ENCODE results near the gene OSBPL8. TPM values are rescaled to one million over a fixed set of nuclear protein-coding genes. Genes with fewer than 3 reads are reported as not detected.

Gene OSBPL8
- total and polyA plus RNA-seq, 9 of the 15 experiments (the other 6 are each of a cell fraction or from before 2014, with no cell fraction given): 17.4 to 82.7 (median 42.8) TPM

DNA sequence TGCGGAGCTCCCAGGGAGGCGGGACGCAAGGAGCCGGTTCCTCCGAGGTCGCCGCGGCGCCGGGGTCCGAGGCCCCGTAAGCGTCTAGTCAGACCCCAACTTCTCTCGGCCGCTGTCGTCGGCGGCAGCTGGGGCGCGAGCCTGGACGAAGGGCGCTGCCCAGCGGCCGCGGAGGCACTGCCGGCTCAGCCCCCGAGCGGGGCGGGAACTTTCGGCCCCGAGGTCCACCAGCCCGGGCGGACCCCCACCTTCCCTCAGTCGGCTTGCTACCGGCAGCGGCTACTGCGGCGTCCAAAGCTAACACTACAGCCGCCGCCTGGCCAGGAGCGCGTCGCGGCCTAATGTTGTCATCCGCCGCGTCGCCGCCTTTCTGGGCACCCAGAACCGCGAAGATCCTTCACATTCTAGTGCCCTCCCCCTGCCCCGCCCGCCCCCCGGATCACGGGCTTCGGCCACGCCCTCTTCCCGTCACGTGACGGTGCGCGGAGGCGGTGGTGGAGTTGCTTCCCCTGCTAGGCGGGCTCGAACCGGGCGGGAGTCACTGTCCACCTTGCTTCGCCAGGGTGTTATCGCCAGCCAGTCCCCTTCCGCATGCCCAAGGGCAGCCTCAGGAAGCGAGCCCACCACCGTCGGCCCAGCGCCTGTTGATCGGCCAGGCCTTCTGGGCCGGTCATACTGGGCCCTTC lies at the start of gene OSBPL8 (continued):
- no peak for TF ChIP-seq NFIX (CRISPR knock-in tag; IDR thresholded peaks at IDR 0.05; ENCODE audit: low read depth)
- TF ChIP-seq, protein P1, sequence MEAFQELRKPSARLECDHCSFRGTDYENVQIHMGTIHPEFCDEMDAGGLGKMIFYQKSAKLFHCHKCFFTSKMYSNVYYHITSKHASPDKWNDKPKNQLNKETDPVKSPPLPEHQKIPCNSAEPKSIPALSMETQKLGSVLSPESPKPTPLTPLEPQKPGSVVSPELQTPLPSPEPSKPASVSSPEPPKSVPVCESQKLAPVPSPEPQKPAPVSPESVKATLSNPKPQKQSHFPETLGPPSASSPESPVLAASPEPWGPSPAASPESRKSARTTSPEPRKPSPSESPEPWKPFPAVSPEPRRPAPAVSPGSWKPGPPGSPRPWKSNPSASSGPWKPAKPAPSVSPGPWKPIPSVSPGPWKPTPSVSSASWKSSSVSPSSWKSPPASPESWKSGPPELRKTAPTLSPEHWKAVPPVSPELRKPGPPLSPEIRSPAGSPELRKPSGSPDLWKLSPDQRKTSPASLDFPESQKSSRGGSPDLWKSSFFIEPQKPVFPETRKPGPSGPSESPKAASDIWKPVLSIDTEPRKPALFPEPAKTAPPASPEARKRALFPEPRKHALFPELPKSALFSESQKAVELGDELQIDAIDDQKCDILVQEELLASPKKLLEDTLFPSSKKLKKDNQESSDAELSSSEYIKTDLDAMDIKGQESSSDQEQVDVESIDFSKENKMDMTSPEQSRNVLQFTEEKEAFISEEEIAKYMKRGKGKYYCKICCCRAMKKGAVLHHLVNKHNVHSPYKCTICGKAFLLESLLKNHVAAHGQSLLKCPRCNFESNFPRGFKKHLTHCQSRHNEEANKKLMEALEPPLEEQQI (IDR thresholded peaks at IDR 0.05): no peak
- TF ChIP-seq, protein P2, sequence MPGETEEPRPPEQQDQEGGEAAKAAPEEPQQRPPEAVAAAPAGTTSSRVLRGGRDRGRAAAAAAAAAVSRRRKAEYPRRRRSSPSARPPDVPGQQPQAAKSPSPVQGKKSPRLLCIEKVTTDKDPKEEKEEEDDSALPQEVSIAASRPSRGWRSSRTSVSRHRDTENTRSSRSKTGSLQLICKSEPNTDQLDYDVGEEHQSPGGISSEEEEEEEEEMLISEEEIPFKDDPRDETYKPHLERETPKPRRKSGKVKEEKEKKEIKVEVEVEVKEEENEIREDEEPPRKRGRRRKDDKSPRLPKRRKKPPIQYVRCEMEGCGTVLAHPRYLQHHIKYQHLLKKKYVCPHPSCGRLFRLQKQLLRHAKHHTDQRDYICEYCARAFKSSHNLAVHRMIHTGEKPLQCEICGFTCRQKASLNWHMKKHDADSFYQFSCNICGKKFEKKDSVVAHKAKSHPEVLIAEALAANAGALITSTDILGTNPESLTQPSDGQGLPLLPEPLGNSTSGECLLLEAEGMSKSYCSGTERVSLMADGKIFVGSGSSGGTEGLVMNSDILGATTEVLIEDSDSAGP (CRISPR knock-in tag; IDR thresholded peaks at IDR 0.05): 0 out of 2 replicates have a peak, but pooled peaks have one; percentile 54
- TF ChIP-seq, protein P3, sequence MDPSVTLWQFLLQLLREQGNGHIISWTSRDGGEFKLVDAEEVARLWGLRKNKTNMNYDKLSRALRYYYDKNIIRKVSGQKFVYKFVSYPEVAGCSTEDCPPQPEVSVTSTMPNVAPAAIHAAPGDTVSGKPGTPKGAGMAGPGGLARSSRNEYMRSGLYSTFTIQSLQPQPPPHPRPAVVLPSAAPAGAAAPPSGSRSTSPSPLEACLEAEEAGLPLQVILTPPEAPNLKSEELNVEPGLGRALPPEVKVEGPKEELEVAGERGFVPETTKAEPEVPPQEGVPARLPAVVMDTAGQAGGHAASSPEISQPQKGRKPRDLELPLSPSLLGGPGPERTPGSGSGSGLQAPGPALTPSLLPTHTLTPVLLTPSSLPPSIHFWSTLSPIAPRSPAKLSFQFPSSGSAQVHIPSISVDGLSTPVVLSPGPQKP (CRISPR knock-in tag; IDR thresholded peaks at IDR 0.05): no peak
- TF ChIP-seq, protein P4, sequence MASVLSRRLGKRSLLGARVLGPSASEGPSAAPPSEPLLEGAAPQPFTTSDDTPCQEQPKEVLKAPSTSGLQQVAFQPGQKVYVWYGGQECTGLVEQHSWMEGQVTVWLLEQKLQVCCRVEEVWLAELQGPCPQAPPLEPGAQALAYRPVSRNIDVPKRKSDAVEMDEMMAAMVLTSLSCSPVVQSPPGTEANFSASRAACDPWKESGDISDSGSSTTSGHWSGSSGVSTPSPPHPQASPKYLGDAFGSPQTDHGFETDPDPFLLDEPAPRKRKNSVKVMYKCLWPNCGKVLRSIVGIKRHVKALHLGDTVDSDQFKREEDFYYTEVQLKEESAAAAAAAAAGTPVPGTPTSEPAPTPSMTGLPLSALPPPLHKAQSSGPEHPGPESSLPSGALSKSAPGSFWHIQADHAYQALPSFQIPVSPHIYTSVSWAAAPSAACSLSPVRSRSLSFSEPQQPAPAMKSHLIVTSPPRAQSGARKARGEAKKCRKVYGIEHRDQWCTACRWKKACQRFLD (CRISPR knock-in tag; IDR thresholded peaks at IDR 0.05): peak; percentile 63
- TF ChIP-seq MAFK (IDR thresholded peaks at IDR 0.05; ENCODE audit: low read length): no peak
- TF ChIP-seq PHB2 (IDR thresholded peaks at IDR 0.05; ENCODE audit: low read depth): no peak
- no peak for TF ChIP-seq NCOA2 (IDR thresholded peaks at IDR 0.05; ENCODE audit: partially characterized antibody in 2 of 2)
- TF ChIP-seq STAT5B (CRISPR knock-in tag; IDR thresholded peaks at IDR 0.05): no peak
- 0 out of 2 replicates have a peak, but pooled peaks have one; percentile 36 for TF ChIP-seq FOSL1 (tag; conservative IDR thresholded peaks at IDR 0.05)
- TF ChIP-seq, protein P5, sequence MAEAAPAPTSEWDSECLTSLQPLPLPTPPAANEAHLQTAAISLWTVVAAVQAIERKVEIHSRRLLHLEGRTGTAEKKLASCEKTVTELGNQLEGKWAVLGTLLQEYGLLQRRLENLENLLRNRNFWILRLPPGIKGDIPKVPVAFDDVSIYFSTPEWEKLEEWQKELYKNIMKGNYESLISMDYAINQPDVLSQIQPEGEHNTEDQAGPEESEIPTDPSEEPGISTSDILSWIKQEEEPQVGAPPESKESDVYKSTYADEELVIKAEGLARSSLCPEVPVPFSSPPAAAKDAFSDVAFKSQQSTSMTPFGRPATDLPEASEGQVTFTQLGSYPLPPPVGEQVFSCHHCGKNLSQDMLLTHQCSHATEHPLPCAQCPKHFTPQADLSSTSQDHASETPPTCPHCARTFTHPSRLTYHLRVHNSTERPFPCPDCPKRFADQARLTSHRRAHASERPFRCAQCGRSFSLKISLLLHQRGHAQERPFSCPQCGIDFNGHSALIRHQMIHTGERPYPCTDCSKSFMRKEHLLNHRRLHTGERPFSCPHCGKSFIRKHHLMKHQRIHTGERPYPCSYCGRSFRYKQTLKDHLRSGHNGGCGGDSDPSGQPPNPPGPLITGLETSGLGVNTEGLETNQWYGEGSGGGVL (CRISPR knock-in tag; IDR thresholded peaks at IDR 0.05): no peak
- TF ChIP-seq ARID2 (IDR thresholded peaks at IDR 0.05): no peak
- no peak for TF ChIP-seq BCOR (IDR thresholded peaks at IDR 0.05)
- TF ChIP-seq, protein P6, sequence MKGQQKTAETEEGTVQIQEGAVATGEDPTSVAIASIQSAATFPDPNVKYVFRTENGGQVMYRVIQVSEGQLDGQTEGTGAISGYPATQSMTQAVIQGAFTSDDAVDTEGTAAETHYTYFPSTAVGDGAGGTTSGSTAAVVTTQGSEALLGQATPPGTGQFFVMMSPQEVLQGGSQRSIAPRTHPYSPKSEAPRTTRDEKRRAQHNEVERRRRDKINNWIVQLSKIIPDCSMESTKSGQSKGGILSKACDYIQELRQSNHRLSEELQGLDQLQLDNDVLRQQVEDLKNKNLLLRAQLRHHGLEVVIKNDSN (CRISPR knock-in tag; IDR thresholded peaks at IDR 0.05): peak; percentile 99
- TF ChIP-seq KAT7 (CRISPR knock-in tag; IDR thresholded peaks at IDR 0.05; ENCODE audit: borderline replicate concordance): no peak
- TF ChIP-seq ZNF696 (CRISPR knock-in tag; conservative IDR thresholded peaks at IDR 0.05): no peak
- TF ChIP-seq TAF1 (IDR thresholded peaks at IDR 0.05; ENCODE audit: control insufficient read depth, extremely low read depth, insufficient read depth, low read length, severe bottlenecking): peak; percentile 84
- no peak for TF ChIP-seq CCNT2 (IDR thresholded peaks at IDR 0.05; ENCODE audit: borderline replicate concordance, extremely low read depth, insufficient read length, low read depth, low read length)
